GM21576 (cell line): ENCODE results near the gene C2CD3.
A peak's percentile ranks its signal among the peaks of the same experiment; 100 is the strongest.

ENCODE experiments used
- ATAC-seq: cut with Tn5 transposase; IDR thresholded peaks from one replicate; pipeline ENCODE4 v1.9.1; 2021; ENCODE audit warnings: mild to moderate bottlenecking, moderate library complexity; ENCODE audit not compliant: unreplicated experiment

Gene C2CD3

DNA sequence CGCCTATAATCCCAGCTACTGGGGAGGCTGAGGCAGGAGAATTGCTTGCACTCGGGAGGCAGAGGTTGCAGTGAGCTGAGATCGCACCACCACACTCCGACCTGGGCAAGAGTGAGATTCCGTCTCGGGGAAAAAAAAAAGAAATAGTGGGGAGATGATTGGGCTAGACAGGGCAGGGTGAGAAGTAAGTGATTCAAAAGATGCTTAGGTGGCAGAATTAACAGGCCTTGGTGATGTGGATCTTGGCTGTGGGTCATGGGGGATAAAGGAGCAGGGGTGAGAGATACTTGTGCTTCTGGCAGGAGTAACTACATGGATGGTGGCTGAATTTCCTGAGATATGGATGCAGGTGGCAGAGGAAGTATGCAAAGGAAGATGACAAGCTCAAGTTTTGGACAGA is 148.8 kb downstream of the C2CD3 start:
- no peak for ATAC-seq

GRCh38 chr11:74020539-74020938 is 150.3 kb downstream of the C2CD3 start:
- no peak for ATAC-seq

- no peak for ATAC-seq
Observed at GRCh38 chr11:74019860-74020259, 150.9 kb downstream of the C2CD3 start.

- no peak for ATAC-seq
Observed at GRCh38 chr11:74019104-74019738, 151.6 kb downstream of the C2CD3 start.

DNA sequence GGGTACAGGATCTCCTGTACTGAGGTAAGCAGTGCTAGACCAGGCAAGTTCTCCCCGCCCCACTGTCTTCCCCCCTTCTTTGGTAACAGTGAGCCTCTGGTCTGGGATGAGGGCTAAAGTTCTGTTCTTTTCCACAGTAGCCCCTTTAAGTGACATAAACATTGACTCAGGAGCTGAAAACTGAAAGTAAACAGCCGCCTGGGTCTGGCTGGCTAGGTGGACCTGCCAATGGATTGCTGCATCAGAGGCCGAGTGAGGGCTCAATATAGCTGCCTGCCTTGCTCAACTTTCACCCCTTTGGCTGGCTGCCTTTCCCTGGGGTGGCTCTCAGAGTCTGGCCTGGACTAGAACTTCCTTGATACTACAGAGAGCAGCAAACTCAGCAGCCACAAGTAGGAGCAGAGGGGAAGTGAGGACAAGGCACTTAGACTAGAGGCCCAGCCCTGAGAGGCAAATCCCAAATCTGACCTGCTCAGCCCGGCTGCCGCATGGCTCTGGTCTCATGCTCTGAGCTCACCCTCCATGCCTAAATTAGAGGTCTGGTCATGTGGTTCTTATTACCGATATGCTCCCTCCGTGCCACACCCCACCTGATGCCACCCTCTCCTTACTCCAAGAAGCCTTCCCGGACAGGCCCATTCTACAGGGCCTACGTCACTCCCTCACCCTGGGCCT is 152.3 kb downstream of the C2CD3 start:
- no peak for ATAC-seq

DNA sequence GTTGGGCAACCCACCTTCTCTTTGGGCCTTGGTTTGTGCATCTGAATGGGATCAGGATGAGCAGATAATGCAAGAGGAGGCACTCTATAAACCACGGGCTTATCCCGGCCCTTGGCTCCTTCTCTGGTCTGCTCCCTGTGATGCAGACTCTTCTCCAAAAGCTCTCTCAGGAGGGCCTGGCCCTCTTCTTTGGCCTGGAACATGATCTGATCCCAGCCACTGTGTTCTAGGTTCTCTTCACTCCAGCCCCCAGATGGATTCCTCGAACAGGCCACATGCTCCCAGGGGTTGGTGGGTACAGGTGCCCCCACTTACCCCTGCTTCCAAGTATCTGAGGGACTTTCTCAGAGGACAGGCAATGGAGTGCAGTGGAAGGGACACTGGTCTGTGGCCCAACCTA is 153.2 kb downstream of the C2CD3 start:
- ATAC-seq: no peak

DNA sequence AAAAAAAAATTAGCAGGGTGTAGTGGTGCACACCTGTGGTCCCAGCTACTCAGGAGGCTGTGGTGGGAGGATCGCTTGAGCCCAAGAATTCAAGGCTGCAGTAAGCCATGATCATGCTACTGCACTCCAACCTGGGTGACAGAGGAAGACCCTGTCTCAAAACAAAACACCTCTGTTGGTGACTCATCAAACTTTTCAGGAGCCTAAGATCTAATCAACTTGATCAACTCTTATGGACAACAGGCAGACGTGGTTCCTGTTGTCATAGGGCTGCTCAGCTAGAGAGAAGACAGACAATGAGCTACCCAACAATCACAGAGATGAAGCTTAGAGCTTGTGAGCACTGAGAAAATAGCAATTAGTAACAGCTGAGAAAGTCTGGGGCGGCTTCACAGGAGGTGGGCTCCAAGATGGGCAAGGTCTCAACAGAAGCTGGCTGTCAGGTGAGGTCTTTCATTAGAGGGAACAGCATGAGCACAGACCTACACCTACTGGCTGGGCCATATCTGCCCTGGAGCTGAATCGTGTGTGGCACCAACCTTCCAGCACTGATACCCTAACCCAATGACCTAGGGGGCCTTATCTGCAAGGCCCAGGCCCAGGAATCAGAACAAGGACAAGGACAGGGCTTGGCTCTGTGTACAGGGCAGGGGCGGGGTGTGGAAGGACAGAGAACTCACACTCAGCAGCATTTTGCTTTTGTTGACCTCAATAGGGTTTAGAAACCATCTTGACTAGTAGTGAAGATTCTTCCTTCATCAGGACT is 154.7 kb downstream of the C2CD3 start:
- ATAC-seq: no peak

- ATAC-seq: no peak
Observed at GRCh38 chr11:74014880-74015279, 155.9 kb downstream of the C2CD3 start.

DNA sequence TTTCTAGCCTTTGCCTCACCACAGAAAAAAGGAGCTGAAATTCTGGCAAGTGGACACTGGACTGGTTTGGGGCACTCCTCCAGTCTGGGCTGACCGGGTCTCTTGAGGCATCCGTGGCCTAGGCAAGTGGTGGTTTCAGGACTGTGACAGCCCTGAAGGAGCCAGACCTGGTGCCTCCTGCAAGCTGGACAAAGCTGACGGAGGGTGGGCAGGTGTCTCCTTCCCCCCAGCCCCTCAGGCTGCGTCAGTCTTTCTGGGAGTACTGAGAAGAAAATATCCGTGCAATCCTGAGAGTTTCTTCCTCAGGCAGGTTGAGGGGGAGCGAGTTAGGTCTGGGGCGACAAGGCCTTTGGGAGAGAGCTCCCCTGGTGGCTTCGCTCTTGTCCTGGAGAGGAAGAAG is 157.7 kb downstream of the C2CD3 start:
- ATAC-seq: no peak

DNA sequence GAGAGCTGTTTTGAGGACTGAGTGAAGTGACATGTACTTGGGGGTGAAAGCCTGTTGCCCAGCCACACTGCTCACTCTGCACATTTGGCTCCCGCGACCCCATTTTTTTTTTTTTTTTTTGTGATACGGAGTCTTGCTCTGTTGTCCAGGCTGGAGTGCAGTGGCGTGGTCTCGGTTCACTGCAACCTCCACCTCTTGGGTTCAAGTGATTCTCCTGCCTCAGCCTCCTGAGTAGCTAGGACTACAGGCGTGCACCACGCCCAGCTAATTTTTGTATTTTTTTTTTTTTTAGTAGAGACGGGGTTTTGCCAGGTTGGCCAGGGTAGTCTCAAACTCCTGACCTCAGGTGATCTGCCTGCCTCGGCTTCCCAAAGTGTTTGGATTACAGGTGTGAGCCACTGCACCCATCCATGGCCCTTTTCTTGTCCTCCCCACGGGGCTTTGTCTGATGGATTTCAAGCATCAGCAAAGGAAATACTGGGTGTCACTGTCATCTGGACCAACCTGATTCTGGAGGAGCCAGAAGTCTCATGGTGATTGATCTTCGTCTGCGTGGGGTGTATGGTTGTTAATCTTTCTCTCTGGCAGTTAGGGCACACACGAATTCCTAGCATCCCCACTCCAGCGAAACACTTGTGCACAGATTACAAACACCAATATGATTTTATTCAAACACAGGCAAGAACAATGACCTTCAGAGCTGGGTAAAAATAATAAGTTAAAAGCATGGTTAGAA is 158.6 kb downstream of the C2CD3 start:
- no peak for ATAC-seq

DNA sequence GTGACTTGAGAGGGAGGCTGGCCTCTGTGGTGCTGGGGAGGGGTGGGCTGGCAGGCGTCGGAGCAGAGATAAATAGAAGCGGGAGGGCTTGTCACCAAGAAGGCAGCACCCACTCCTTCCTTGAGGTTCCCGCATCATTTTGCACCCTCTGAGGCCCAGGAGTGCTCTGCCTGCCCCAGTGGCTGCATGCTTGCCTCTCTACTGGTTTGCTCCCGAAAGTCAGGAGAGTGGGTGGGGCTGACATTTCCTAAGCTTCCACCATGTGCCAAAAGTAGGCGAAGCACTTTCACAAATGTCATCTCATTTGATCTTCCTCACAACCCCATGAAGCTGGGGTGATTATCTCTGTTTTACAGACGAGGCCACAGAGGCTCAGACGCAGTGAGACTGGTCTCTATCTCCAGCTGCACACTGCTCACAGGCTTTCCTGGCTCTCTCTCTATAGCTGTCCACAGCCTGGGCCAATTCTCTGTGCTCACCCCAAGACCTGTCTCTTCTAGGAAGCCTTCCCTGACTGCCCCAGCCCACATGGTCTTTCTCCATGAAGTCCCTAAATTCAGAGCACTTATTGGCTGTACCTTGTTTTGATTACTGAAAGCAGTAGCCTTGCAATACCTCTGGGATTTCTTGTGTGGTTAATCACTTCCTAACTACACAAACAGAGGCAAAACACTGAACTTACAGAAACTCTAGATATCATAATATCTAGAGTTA is 159.3 kb downstream of the C2CD3 start:
- ATAC-seq: peak; percentile 72

GRCh38 chr11:74010306-74011300 is 160.2 kb downstream of the C2CD3 start:
- no peak for ATAC-seq

DNA sequence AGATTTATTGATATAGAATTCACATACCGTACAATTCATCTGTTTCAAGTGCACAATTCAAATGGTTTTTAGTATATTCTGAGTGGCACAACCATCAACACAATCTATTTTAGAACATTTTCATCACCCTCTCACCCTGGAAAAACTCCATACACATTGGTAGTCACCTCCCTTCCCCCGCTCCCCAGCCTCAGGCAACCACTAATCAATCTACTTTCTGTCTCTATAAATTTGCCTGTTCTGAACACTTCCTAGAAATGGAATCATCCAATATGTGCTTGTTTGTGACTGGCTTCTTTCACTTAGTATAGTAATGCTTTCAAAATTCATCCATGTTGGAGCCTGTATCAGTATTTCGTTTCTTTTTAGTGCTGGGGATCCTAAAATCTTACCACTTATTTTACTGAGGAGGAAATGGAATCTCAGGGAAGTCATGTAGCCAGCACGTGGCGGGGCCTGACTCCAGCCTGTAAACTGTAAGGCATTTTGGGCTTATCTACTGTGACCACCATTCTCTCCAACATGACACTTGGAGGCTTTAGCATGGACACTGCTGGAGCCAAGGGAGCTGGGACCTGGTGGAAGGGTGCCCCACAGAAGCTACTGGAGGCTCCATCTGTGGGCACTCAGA is 161.0 kb downstream of the C2CD3 start:
- ATAC-seq: no peak

DNA sequence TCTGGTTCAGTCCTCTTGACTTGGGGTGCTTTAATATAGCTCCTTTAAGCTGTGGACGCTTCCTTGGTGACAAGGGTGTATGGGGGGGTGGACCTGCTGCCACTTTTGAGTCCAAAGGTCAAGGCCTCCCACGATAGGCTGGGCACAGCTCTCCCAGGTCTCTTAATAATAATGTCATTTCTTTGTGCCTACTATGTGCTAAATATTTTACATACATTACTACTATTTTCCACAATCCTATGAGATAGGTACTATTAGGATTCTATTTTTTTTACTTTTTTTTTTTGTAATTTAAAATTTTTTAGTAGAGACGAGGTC is 161.6 kb downstream of the C2CD3 start:
- no peak for ATAC-seq

DNA sequence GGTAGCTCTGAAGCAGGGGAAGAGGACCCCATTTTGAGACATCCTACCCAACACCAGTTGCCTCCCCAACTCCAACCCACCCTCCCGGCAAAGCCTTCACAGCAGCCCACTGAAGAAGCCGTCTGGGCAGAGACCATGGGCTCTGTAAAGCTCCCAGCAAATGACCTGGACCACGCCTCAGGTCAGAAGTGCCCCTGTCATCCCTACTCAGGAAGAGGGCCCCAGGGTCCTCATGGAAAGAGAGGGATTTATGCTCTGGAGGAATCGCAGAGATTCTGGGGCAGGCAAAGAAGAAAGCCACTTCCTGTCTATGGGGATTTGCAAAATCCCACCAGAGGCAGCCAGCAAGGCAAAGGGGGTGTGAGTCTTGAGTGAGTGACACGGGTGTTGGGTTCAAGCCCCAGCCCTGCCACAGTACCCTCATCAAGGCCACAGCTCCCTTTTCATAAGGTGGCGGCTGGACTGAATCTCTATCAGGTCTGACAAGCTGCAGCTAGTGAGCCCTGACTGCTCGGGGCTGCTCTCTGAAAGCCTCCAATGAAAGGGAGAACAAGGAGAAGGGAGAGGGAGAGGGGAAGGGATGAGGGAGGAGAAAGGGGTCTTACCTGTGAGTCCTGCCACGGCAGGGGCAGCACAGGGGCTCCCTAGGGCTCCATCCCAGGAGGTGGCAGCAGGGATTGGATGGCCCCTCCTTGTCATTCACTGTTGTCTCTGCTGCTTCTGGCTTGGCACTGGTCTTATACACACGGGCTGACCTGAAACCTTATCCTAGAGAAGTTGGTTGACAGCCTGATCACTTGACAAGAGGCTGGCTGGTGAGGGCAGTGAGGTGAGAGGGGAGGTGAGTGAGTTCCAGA is 162.2 kb downstream of the C2CD3 start, which contains the start of gene UCP3:
TSS of gene UCP3 (minus strand) at position 713 of the 857 bp plus-strand sequence. CDS start 2,043 bp downstream, outside the sequence.
- ATAC-seq: no peak

DNA sequence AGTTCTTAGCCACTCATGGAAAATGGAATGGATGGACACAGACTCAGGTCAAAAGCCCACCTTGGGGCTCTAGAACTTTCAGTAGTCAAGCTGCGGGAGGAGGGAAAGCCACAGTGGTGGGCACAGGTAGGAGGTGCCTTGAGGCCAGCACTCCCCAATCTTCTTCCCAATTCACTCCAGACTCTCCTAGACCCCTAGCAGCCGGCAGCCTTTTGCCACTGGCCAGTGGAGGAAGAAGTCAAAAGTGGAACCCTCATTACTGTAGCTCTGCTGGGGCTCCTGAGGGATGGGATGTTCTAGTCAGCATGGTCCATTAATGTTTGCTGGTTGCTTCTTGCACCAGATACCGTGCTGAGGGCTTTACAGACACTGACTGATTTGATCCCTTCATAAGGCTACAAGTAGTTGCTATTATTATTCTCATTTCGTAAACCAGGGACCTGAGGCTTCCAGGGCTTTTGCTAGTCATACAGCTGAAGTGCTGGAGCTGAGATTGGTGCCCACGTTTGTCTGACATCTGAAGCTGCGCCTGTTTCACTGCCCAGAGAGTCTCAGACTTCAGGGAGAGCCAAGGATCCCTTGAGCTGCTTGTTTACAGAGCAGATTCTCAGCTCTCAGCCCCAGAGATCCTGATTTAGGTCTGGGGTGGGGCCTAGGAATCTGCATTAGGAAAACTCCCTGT is 163.0 kb downstream of the C2CD3 start:
- no peak for ATAC-seq

DNA sequence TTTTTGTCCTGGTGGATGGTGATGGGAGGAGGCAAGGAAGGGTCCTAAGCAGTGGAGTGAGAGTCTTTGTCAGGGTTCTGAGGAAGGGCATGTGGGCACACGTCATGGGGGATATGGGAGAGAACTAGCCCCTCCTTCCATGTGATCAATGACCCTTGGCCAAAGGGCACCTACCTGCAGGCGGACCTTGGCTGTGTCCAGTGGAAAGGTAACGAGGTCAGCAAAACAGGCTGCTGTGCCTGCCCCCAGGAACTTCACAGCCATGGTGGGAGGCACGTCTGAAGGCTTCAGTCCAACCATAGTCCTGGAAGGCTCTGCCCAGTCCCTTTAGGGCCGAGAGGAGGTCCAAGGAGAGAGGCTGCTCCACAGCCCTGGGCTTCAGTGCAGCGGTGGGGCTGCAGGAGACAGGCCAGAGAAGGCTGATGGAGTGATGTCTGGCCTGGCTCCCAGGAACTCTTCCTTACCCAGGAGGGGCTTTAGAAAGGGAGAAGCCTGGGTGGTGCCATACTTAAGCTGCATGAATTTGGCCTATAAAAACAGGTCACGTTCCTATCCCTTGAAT is 164.0 kb downstream of the C2CD3 start:
- no peak for ATAC-seq
